BLaER1 (cell line): ENCODE results near the gene BEAN1.

Experiments
- H3K27ac ChIP-seq: shearing (Covaris generic); formaldehyde crosslinking; 2 replicates; pipeline ENCODE4 v1.8.1; 2022
- H3K27me3 ChIP-seq: shearing (Covaris generic); formaldehyde crosslinking; 2 replicates; pipeline ENCODE4 v1.8.1; 2022
- H3K36me3 ChIP-seq: shearing (Covaris generic); formaldehyde crosslinking; 2 replicates; pipeline ENCODE4 v1.8.1; 2022
- H3K4me1 ChIP-seq: shearing (Covaris generic); formaldehyde crosslinking; 2 replicates; pipeline ENCODE4 v1.8.1; 2022
- H3K4me2 ChIP-seq: shearing (Covaris generic); formaldehyde crosslinking; 2 replicates; pipeline ENCODE4 v1.8.1; 2022
- H3K4me3 ChIP-seq: shearing (Covaris generic); formaldehyde crosslinking; 2 replicates; pipeline ENCODE4 v1.8.1; 2022
- H3K9ac ChIP-seq: shearing (Covaris generic); formaldehyde crosslinking; 2 replicates; pipeline ENCODE4 v1.8.1; 2022
- H3K9me3 ChIP-seq: shearing (Covaris generic); formaldehyde crosslinking; 2 replicates; pipeline ENCODE4 v1.8.1; 2022
- H4K20me1 ChIP-seq: shearing (Covaris generic); formaldehyde crosslinking; 2 replicates; pipeline ENCODE4 v1.8.1; 2022
- Cebpa-rat ChIP-seq: shearing (Covaris generic); IDR thresholded peaks from 2 replicates; pipeline ENCODE4 v1.8.1; 2022

The BEAN1 gene

DNA sequence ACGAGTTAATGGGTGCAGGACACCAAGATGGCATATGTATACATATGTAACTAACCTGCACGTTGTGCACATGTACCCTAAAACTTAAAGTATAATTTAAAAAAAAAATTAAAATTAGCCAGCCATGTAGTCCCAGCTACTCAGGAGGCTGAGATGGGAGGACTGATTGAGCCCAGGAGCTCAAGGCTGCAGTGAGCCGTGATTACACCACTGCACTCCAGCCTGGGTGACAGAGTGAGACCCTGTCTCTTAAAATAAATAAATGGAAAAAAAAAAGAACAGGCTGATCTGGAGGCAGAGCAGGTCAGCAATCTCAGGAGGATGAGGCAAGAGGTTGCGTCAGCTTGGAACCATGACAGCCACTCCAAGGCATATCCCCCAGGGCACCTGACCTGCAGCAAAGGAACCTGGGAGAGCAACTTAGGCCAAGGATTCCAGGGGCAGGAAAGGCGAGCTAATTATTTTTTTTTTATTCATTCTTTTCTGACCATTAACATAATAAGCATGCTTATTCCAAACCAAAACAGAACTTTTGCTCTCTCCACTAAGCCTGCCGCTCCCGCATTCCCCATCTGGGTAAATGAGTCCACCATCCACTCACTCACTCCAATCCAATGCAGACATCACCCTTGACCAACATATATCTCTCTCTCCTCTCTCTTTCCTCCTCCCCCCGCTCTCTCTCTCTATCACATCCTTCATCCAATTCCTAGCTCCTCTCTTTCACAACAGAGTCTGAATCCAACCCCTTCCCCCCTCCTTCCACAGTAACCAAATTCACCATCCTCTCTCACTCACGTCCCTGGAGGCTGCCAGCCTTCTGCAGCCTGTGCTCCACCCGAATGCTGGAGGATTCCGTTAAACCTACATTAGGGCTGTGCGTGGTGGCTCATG, 75.2 kb downstream of the BEAN1 start:
- peak overlapping the region; percentile 7 for H3K4me2 ChIP-seq
- H3K9me3 ChIP-seq: no peaks in the 10 kb centered on the region

DNA sequence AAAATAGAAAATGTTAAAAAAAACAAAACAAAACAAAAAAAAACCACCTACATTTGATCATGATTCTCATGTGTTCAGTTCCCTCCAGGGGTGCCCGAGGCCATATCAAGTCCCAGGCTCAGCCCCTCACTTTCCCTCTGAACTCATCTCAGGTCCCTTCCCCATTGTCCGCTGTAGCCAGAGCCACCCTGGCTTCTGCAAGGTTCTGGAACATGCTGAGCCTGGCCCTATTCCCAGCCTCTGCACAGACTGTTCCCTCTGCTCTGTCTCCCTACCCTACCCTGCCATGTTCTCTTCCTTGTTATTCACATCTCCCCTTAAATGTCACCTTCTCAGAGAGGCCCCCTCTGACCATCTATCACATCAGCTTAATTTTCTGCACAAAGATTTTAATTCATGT, 75.9 kb downstream of the BEAN1 start:
- H4K20me1 ChIP-seq: no peaks in the 10 kb centered on the region
- H3K9ac ChIP-seq: no peak overlapping the region
- no peaks in the 10 kb centered on the region for H3K9me3 ChIP-seq
- no peak overlapping the region for H3K27ac ChIP-seq
- peaks cover 10% of the 10 kb centered on the region; the same call in 1 of the 2 replicates for H3K4me1 ChIP-seq
- H3K36me3 ChIP-seq: no peaks in the 10 kb centered on the region
- H3K4me2 ChIP-seq: no peak overlapping the region
- H3K27me3 ChIP-seq: no peaks in the 10 kb centered on the region
- no peak for TF ChIP-seq Cebpa-rat
- H3K4me3 ChIP-seq: no peak overlapping the region

More for the DNA sequence above, 75.2 kb downstream of the BEAN1 start:
- no peak for TF ChIP-seq Cebpa-rat
- Histone ChIP-seq H3K27ac (no peak overlapping the region), H3K4me1 (peaks cover 10% of the 10 kb centered on the region; the same call in 1 of the 2 replicates), H3K4me3 (no peak overlapping the region), H4K20me1 (no peaks in the 10 kb centered on the region), H3K27me3 (no peaks in the 10 kb centered on the region), H3K9ac (no peak overlapping the region), H3K36me3 (no peaks in the 10 kb centered on the region)

DNA sequence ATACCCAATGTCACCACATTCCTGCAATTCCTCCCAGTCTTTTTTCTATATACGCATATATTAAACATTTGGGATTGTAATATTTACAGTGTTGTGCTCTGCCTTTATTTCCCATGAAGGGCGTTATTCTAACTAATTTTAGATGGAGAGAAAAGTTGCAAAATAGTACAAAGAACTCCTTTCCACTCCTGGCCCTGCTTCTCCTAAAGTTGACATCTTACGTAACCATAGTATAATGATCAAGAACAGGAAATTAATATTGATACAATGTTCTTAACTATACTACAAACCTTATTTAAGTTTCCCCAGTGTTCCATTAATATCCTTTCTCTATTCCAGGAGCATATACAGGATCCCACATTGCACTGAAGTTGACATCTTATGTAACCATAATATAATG, 76.5 kb downstream of the BEAN1 start:
- Histone ChIP-seq H4K20me1 (no peaks in the 10 kb centered on the region), H3K4me3 (no peak overlapping the region), H3K27ac (no peak overlapping the region), H3K4me2 (no peak overlapping the region), H3K27me3 (no peaks in the 10 kb centered on the region), H3K9me3 (no peaks in the 10 kb centered on the region), H3K9ac (no peak overlapping the region), H3K4me1 (peaks cover 14% of the 10 kb centered on the region), H3K36me3 (no peaks in the 10 kb centered on the region)
- no peak for TF ChIP-seq Cebpa-rat

DNA sequence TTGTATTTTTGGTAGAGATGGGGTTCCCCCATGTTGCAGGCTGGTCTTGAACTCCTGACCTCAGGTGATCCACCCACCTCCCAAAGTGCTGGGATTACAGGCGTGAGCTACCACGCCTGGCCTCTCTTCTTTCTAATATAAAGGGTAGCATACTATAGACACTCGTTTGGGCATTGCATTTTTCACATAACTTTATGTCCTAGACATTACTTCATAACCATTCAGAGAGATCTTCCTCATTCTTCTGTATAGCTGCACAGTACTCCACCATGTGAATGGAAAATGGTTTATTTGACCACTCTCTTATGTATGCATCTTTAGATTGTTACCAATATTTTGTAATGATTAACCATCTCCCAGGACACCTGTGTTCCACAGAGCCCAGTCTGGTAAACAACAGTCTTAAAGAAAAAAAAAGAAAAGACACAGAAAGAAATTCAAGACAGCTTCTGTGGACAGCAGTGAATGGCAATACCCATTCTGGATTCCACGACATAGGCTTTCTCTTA, 80.7 kb downstream of the BEAN1 start:
- H3K36me3 ChIP-seq: no peaks in the 10 kb centered on the region
- H3K4me1 ChIP-seq: peaks cover 27% of the 10 kb centered on the region
- no peaks in the 10 kb centered on the region for H4K20me1 ChIP-seq
- no peak overlapping the region for H3K9ac ChIP-seq
- no peak overlapping the region for H3K4me2 ChIP-seq
- no peak for TF ChIP-seq Cebpa-rat
- no peak overlapping the region for H3K4me3 ChIP-seq
- no peaks in the 10 kb centered on the region for H3K27me3 ChIP-seq
- no peak overlapping the region for H3K27ac ChIP-seq
- no peaks in the 10 kb centered on the region for H3K9me3 ChIP-seq

DNA sequence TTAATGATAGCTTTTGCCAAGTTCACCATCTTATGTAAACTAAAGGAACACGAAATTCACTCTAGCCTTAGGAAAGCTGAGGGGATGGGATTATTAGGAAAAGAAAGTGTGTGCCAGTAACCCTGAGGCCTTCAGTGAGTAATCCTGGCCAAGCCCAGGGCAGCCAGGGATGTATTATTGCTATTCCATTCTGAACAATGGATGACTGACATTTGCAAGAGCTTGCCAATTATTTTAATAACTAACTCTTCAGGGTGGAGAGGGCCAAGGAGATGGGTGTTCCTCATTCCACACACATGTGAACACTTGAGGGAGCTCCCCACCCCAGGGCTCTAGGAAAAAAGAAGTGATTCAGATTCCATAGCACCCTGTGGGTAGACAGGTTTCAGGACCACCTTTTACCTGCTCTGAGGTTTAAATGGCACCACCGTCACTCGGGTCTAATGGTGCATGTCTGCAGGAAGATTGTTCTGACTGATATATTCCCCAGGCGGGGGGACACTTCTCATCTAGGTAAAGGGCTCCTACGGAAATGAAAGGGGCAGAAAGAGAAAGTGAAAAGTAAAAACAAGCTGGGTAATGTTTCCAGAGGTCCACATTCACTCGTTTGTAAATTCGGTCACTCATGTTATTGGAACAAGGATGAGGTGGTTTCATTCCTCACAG, 81.3 kb downstream of the BEAN1 start:
- H3K4me1 ChIP-seq: peaks cover 27% of the 10 kb centered on the region
- H3K36me3 ChIP-seq: no peaks in the 10 kb centered on the region
- H3K27ac ChIP-seq: no peak overlapping the region
- no peak overlapping the region for H3K9ac ChIP-seq
- H4K20me1 ChIP-seq: no peaks in the 10 kb centered on the region
- no peaks in the 10 kb centered on the region for H3K27me3 ChIP-seq
- no peaks in the 10 kb centered on the region for H3K9me3 ChIP-seq
- no peak for TF ChIP-seq Cebpa-rat
- peak overlapping the region; percentile 40 for H3K4me2 ChIP-seq
- no peak overlapping the region for H3K4me3 ChIP-seq

DNA sequence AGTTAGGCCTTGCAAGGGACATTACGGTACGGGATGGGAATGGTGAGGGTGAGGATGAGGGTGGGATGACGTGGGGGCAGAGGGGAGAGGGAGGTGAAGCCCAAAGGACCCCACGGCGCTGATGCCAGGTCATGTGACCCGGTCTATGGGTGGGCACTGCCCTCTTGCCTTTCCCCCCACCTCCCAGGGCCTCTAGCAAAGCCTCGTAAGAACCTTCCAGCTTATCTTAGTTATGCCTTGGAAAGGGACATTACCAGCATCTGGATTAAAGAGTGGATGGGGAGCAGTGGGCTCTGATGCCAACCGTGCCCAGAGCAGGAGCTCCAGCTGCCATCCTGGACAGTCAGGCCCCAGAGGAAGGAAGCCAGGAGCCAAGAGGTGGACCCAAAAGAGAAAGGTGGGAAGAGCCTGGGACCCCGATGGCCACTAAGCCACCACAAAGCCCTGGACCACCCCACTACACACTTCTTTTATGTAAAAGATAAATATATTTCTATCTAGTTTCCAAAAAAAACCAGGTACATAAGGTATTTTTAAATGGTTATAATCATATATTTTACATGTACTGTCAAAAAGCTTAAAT, 81.9 kb downstream of the BEAN1 start:
- Histone ChIP-seq H3K9me3 (no peaks in the 10 kb centered on the region), H3K27me3 (no peaks in the 10 kb centered on the region), H3K9ac (no peak overlapping the region), H4K20me1 (no peaks in the 10 kb centered on the region), H3K4me3 (no peak overlapping the region), H3K4me1 (peaks cover 32% of the 10 kb centered on the region), H3K4me2 (peak overlapping the region; percentile 40), H3K27ac (no peak overlapping the region), H3K36me3 (no peaks in the 10 kb centered on the region)
- TF ChIP-seq Cebpa-rat: no peak

DNA sequence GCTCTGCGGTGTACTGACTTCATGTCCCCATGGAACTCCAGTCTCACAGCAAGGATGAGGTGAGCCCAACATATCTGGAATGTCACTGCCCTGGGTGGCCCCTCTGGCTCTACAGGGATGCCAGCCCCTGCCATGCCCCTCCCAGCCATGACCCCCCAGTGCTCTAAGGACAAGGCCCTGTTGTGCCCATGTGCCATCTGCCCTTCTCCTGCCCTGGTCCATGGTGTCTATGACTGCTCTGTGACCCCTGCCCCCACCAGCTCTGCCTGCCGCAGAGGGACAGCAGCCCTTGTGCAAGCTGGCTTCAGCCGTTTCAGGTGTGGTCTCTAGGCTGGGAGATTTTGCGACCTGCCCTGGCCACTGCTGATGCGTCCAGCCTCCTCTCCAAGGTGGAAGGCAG, 82.5 kb downstream of the BEAN1 start:
- Histone ChIP-seq H3K9me3 (no peaks in the 10 kb centered on the region), H3K4me3 (no peak overlapping the region), H3K4me1 (peaks cover 32% of the 10 kb centered on the region), H3K4me2 (no peak overlapping the region), H3K36me3 (no peaks in the 10 kb centered on the region), H4K20me1 (no peaks in the 10 kb centered on the region), H3K9ac (no peak overlapping the region), H3K27ac (no peak overlapping the region), H3K27me3 (no peaks in the 10 kb centered on the region)
- TF ChIP-seq Cebpa-rat: no peak

DNA sequence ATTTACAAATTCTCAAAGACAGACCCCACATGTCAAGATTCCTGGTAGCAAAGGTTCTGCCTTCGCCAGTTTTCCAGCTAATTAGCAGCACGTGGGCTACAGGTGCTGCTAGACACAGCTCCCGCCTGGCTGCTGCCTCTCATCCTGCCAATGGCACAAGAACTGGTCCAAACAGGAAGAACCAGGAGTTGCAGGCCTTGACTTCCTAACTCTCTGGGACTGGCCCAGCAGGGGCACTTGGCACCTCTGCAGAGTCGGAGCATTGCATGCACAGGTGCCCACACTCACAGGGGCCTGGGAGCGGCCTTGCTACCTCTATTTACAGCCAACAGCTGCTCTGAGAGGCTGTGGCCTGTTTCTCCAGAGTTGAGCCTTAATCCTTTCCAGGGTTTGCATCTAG, 83.2 kb downstream of the BEAN1 start:
- no peaks in the 10 kb centered on the region for H4K20me1 ChIP-seq
- no peak for TF ChIP-seq Cebpa-rat
- H3K9me3 ChIP-seq: no peaks in the 10 kb centered on the region
- no peak overlapping the region for H3K9ac ChIP-seq
- H3K4me1 ChIP-seq: peaks cover 35% of the 10 kb centered on the region
- no peak overlapping the region for H3K27ac ChIP-seq
- H3K4me3 ChIP-seq: no peak overlapping the region
- H3K36me3 ChIP-seq: no peaks in the 10 kb centered on the region
- H3K4me2 ChIP-seq: no peak overlapping the region
- no peaks in the 10 kb centered on the region for H3K27me3 ChIP-seq

DNA sequence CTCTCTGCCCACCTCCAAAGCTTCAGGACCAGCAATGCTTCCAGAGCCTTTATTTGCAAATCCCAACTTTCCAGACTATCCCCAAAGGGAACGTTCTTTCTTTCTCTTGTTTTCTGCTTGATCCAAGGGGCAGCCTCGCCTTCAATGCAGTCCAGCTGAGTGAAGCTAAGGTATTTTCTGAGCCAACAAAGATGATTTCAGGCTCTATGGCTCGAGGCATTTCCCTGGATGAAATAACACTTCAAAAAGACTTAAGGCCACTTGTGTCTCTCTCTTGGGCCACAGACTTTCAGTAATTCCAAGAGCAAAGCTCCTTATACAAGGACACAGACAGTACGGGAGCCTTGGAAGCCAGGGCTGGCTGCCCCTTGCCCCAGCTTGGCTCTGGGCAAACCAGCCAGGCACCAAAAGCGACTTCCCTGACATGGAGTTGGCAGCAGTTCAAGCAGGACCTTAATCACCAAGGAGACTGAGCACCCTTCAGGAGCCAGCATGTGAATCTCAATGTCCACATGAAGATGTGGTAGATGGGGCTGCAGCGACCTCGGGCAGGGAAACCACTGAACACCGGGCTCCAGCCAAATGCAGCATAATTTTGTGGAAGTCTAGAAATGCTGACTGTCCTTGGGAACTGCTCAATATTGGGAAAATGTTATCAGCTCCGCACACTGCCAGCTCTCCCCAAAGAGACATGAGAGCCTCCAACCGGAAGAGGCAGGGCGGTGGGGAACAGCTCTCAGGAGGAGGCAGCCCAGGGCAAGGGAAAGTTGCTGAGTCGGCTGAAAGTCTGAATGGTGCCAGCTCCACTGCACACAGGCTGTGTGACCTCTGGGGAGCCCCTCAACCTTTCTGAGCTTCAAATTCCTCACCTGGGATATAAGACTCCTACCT, 83.9 kb downstream of the BEAN1 start:
- Histone ChIP-seq H3K27me3 (no peaks in the 10 kb centered on the region), H3K27ac (no peak overlapping the region), H3K4me1 (peaks cover 42% of the 10 kb centered on the region), H3K9ac (no peak overlapping the region), H3K4me2 (no peak overlapping the region), H3K4me3 (no peak overlapping the region), H3K9me3 (no peaks in the 10 kb centered on the region), H4K20me1 (no peaks in the 10 kb centered on the region), H3K36me3 (no peaks in the 10 kb centered on the region)
- TF ChIP-seq Cebpa-rat: no peak
